Caki2 (cell line): ENCODE results near the gene PDE4C. TPM values are rescaled to one million over a fixed set of nuclear protein-coding genes. Genes with fewer than 3 reads are reported as not detected.
A peak's percentile ranks its signal among the peaks of the same experiment; 100 is the strongest.

ENCODE experiments used
- DNase-seq: peaks from one replicate; pipeline ENCODE4 v3.0.0-alpha.2; 2015; ENCODE audit warnings: low read depth
- in situ Hi-C: cut with HindIII; loops from 2 replicates; pipeline ENCODE4 v1.10.0; 2016; ENCODE audit warnings: low sequenced_read_pairs, low pct_unique_long_range_greater_than_20kb, mixed read lengths
- total RNA-seq: library from RNA; depleted of rRNA; stranded (reverse); fragments of >200 nt; shearing (Covaris generic); gene quantifications from 2 replicates; pipeline ENCODE4 v1.2.3, GENCODE V29; 2014; ENCODE audit warnings: low replicate concordance; rRNA removed

PDE4C gene
- not detected in 2 replicates for total RNA-seq

GRCh38 chr19:18225702-18226468 is at the start of gene PDE4C:
TSS of gene PDE4C (minus strand) at chr19:18226438. CDS start at chr19:18226415, 23 bp downstream.
- no peak for DNase-seq
- in situ Hi-C loops = no loop called here

- peak; percentile 78 for DNase-seq
- in situ Hi-C loops = no loop called here
These were observed 48.6 kb upstream of the PDE4C start for GRCh38 chr19:18274781-18275356.

- in situ Hi-C loops = no loop called here
- DNase-seq = no peak
These were observed 48.1 kb upstream of the PDE4C start, which contains the start of gene IQCN for GRCh38 chr19:18274219-18274780. TSS of gene IQCN (minus strand) at chr19:18274452. CDS start at chr19:18269478, 4,974 bp downstream.

GRCh38 chr19:18273561-18274218 is 47.5 kb upstream of the PDE4C start:
- in situ Hi-C loops = no loop called here

GRCh38 chr19:18271433-18271841 is 45.2 kb upstream of the PDE4C start:
- in situ Hi-C loops = no loop called here

More at GRCh38 chr19:18273561-18274218, 47.5 kb upstream of the PDE4C start:
- no peak for DNase-seq

GRCh38 chr19:18270326-18270725 is 44.1 kb upstream of the PDE4C start:
- in situ Hi-C loops = no loop called here
- DNase-seq = no peak

More at GRCh38 chr19:18271433-18271841, 45.2 kb upstream of the PDE4C start:
- DNase-seq = no peak

- in situ Hi-C loops = no loop called here
- DNase-seq = no peak
These were observed 43.0 kb upstream of the PDE4C start for GRCh38 chr19:18269070-18269723.

GRCh38 chr19:18266771-18267686 is 40.8 kb upstream of the PDE4C start:
- no peak for DNase-seq
- in situ Hi-C loops = no loop called here

GRCh38 chr19:18265582-18265981 is 39.3 kb upstream of the PDE4C start:
- DNase-seq = no peak
- in situ Hi-C loops = no loop called here

- DNase-seq = no peak
These were observed 38.8 kb upstream of the PDE4C start for GRCh38 chr19:18264971-18265540.

GRCh38 chr19:18264137-18264854 is 38.1 kb upstream of the PDE4C start:
- DNase-seq = no peak
- in situ Hi-C loops = no loop called here

More at GRCh38 chr19:18264971-18265540, 38.8 kb upstream of the PDE4C start:
- in situ Hi-C loops = no loop called here

GRCh38 chr19:18263324-18264136 is 37.3 kb upstream of the PDE4C start:
- DNase-seq = no peak
- in situ Hi-C loops = no loop called here

GRCh38 chr19:18262917-18263316 is 36.7 kb upstream of the PDE4C start:
- no peak for DNase-seq
- in situ Hi-C loops = no loop called here

GRCh38 chr19:18262144-18262543 is 35.9 kb upstream of the PDE4C start:
- in situ Hi-C loops = no loop called here
- DNase-seq = no peak

GRCh38 chr19:18261474-18261873 is 35.2 kb upstream of the PDE4C start:
- in situ Hi-C loops = no loop called here
- no peak for DNase-seq

GRCh38 chr19:18259893-18260292 is 33.7 kb upstream of the PDE4C start:
- DNase-seq = no peak
- in situ Hi-C loops = no loop called here
